NOMO-1 treated with DMSO at 0.1 percent for 48 hours (cell line): ENCODE measurements around the gene TMEM59.
A peak's percentile ranks its signal among the peaks of the same experiment; 100 is the strongest.

Experiments used
- DNase-seq: peaks from one replicate; lab custom pipeline; 2025; ENCODE audit not compliant: unreplicated experiment; lab: John Stamatoyannopoulos, UW

The TMEM59 gene

GRCh38 chr1:53986458-53986857, 66.5 kb downstream of the TMEM59 start:
- DNase-seq: no peak

GRCh38 chr1:53984726-53985125, 68.3 kb downstream of the TMEM59 start:
- DNase-seq: no peak

- no peak for DNase-seq
These were observed 70.3 kb downstream of the TMEM59 start for GRCh38 chr1:53982763-53983104.

GRCh38 chr1:53982034-53982762, 70.8 kb downstream of the TMEM59 start:
- DNase-seq: peak; percentile 49

- DNase-seq: no peak
These were observed 71.8 kb downstream of the TMEM59 start for GRCh38 chr1:53981220-53981619.

- DNase-seq: no peak
These were observed 73.1 kb downstream of the TMEM59 start for GRCh38 chr1:53979712-53980450.
